ENCODE data around the gene LBP.

DNA sequence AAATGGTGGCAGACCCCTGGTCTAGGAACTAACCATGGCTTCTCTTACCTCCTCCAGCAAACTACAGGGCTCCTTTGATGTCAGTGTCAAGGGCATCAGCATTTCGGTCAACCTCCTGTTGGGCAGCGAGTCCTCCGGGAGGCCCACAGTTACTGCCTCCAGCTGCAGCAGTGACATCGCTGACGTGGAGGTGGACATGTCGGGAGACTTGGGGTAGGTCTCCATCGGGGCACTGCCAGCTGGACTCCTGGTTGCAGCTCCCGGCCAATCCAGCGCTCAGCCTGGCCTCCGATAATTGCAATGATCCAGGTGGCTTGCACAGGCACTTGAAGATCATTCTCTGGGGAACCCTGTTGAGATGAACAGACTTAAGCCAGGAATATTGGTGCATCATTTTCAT lies 7.9 kb downstream of the LBP start:
- TF ChIP-seq, protein P1, sequence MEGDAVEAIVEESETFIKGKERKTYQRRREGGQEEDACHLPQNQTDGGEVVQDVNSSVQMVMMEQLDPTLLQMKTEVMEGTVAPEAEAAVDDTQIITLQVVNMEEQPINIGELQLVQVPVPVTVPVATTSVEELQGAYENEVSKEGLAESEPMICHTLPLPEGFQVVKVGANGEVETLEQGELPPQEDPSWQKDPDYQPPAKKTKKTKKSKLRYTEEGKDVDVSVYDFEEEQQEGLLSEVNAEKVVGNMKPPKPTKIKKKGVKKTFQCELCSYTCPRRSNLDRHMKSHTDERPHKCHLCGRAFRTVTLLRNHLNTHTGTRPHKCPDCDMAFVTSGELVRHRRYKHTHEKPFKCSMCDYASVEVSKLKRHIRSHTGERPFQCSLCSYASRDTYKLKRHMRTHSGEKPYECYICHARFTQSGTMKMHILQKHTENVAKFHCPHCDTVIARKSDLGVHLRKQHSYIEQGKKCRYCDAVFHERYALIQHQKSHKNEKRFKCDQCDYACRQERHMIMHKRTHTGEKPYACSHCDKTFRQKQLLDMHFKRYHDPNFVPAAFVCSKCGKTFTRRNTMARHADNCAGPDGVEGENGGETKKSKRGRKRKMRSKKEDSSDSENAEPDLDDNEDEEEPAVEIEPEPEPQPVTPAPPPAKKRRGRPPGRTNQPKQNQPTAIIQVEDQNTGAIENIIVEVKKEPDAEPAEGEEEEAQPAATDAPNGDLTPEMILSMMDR (IDR thresholded peaks at IDR 0.05): no peak
- TF ChIP-seq SIN3A (IDR thresholded peaks at IDR 0.05; ENCODE audit: borderline replicate concordance, insufficient read depth, low read depth, low read length) (no peak), TCF7L2 (IDR thresholded peaks at IDR 0.05; ENCODE audit: low read depth, low read length) (no peak), POLR2AphosphoS5 (IDR thresholded peaks at IDR 0.05; ENCODE audit: low read depth, low read length) (no peak)
- TF ChIP-seq, protein P2, sequence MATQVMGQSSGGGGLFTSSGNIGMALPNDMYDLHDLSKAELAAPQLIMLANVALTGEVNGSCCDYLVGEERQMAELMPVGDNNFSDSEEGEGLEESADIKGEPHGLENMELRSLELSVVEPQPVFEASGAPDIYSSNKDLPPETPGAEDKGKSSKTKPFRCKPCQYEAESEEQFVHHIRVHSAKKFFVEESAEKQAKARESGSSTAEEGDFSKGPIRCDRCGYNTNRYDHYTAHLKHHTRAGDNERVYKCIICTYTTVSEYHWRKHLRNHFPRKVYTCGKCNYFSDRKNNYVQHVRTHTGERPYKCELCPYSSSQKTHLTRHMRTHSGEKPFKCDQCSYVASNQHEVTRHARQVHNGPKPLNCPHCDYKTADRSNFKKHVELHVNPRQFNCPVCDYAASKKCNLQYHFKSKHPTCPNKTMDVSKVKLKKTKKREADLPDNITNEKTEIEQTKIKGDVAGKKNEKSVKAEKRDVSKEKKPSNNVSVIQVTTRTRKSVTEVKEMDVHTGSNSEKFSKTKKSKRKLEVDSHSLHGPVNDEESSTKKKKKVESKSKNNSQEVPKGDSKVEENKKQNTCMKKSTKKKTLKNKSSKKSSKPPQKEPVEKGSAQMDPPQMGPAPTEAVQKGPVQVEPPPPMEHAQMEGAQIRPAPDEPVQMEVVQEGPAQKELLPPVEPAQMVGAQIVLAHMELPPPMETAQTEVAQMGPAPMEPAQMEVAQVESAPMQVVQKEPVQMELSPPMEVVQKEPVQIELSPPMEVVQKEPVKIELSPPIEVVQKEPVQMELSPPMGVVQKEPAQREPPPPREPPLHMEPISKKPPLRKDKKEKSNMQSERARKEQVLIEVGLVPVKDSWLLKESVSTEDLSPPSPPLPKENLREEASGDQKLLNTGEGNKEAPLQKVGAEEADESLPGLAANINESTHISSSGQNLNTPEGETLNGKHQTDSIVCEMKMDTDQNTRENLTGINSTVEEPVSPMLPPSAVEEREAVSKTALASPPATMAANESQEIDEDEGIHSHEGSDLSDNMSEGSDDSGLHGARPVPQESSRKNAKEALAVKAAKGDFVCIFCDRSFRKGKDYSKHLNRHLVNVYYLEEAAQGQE (IDR thresholded peaks at IDR 0.05; ENCODE audit: insufficient read depth in 1 of 2, low read depth in 2 of 2, low read length in 1 of 2): no peak
